Measurements from ENCODE around the gene INSYN2B. TPM values are rescaled to one million over a fixed set of nuclear protein-coding genes. Genes with fewer than 3 reads are reported as not detected.

INSYN2B gene
- total RNA-seq, 1 experiment from 2014 or later: 0.19 TPM

- TF ChIP-seq CTCF (IDR thresholded peaks at IDR 0.05; ENCODE audit: unreplicated experiment): no peak
- no peaks in the 10 kb centered on the region for H3K36me3 Mint-ChIP-seq (ENCODE audit: insufficient read depth, unreplicated experiment)
- no peaks in the 10 kb centered on the region for H3K27me3 Mint-ChIP-seq (ENCODE audit: insufficient read depth, unreplicated experiment)
- no peak for DNase-seq (ENCODE audit: unreplicated experiment)
- no peaks in the 10 kb centered on the region for H3K4me1 Mint-ChIP-seq (ENCODE audit: insufficient read depth, unreplicated experiment)
- ChIA-PET POLR2A (no interaction called here), CTCF (interaction anchor here (1.1 kb wide), 1 partner anchor 248 kb away, joined by 3 read pairs; no protein-coding TSS in a partner anchor)
- no peak overlapping the region for H3K27ac Mint-ChIP-seq (ENCODE audit: low read depth, unreplicated experiment)
- H3K9me3 Mint-ChIP-seq (ENCODE audit: unreplicated experiment): no peaks in the 10 kb centered on the region
- intact Hi-C loops (cut with micrococcal nuclease): no loop called here
- no TSS peak for BruUV-seq (replicated peaks)
- H3K4me3 Mint-ChIP-seq (ENCODE audit: unreplicated experiment): no peak overlapping the region
Observed at GRCh38 chr5:169950333-169950732, 30.0 kb downstream of the INSYN2B start.

DNA sequence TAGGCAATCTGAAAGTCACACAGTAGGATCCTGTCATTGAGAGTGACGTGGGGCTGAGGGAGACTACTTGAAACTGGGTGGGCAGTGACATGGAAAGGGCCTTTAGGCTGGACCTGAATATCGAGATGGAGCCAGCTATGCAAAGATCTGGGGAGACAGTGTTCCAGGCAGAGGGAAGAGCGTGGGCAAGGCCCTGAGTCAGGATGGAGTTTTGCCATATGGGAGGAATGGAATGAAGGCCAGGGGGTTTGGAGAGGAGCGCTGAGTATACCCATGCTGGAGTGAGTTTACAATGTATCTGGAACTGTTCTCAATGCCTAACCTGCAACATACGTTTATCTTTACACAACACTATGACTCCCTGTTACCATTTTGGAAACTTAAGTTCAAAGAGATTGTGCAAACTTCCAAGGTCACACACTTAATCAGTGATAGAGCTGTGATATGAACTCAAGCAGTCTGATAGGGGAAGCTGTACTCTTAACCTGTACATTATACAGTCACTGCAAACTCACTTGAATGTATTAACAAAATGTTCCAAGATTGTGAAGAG lies 33.5 kb downstream of the INSYN2B start:
- Mint-ChIP-seq H3K27ac (ENCODE audit: low read depth, unreplicated experiment) (no peak overlapping the region), H3K4me3 (ENCODE audit: unreplicated experiment) (no peak overlapping the region), H3K27me3 (ENCODE audit: insufficient read depth, unreplicated experiment) (no peaks in the 10 kb centered on the region), H3K36me3 (ENCODE audit: insufficient read depth, unreplicated experiment) (no peaks in the 10 kb centered on the region), H3K4me1 (ENCODE audit: insufficient read depth, unreplicated experiment) (no peaks in the 10 kb centered on the region), H3K9me3 (ENCODE audit: unreplicated experiment) (no peaks in the 10 kb centered on the region)
- no peak for DNase-seq (ENCODE audit: unreplicated experiment)
- intact Hi-C loops (cut with micrococcal nuclease): no loop called here
- ChIA-PET CTCF (interaction anchor here (0.6 to 3.1 kb wide), 2 partner anchors 29 to 33 kb away, joined by 3 to 19 read pairs; partner anchors contain the start of gene INSYN2B), POLR2A (no interaction called here)
- TF ChIP-seq CTCF (IDR thresholded peaks at IDR 0.05; ENCODE audit: unreplicated experiment): no peak
- BruUV-seq (replicated peaks): no TSS peak

DNA sequence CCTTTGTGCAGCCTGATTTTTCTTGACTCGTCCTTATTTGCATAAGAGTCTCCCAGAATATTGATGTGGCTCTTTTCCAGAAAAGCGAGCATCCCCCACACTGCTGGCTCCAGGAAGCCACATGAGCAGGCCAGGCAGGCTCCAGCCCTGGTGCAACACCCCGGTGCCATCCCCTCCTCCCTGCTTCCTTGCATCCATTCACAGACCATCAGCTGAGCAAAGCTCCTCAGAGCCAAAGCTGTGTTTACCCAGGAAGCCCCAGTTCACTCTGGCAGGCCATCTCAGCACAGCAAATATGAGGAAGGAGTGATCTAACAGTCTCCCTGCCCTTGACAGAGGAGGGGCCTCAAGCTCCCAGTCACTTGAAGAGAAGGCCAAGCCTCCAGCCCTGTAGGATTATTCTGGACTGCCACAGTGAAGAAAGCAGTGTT lies 34.4 kb downstream of the INSYN2B start:
- BruUV-seq (replicated peaks): no TSS peak
- intact Hi-C loops (cut with micrococcal nuclease): no loop called here
- peak; percentile 68 for DNase-seq (ENCODE audit: unreplicated experiment)
- Mint-ChIP-seq H3K4me1 (ENCODE audit: insufficient read depth, unreplicated experiment) (no peaks in the 10 kb centered on the region), H3K36me3 (ENCODE audit: insufficient read depth, unreplicated experiment) (no peaks in the 10 kb centered on the region), H3K27ac (ENCODE audit: low read depth, unreplicated experiment) (no peak overlapping the region), H3K27me3 (ENCODE audit: insufficient read depth, unreplicated experiment) (no peaks in the 10 kb centered on the region), H3K4me3 (ENCODE audit: unreplicated experiment) (no peak overlapping the region), H3K9me3 (ENCODE audit: unreplicated experiment) (no peaks in the 10 kb centered on the region)
- ChIA-PET CTCF (interaction anchor here (0.7 to 3.1 kb wide), 4 partner anchors 29 to 1264 kb away, joined by 3 to 19 read pairs (median 3); partner anchors contain the start of gene INSYN2B), POLR2A (no interaction called here)
- TF ChIP-seq CTCF (IDR thresholded peaks at IDR 0.05; ENCODE audit: unreplicated experiment): no peak

GRCh38 chr5:169944922-169945680 lies 35.2 kb downstream of the INSYN2B start:
- no peak overlapping the region for H3K27ac Mint-ChIP-seq (ENCODE audit: low read depth, unreplicated experiment)
- H3K4me3 Mint-ChIP-seq (ENCODE audit: unreplicated experiment): no peak overlapping the region
- POLR2A ChIA-PET: interaction anchor here (0.6 kb wide), 1 partner anchor 51 kb away, joined by 3 read pairs; no protein-coding TSS in a partner anchor
- intact Hi-C loops (cut with micrococcal nuclease): no loop called here
- CTCF ChIA-PET: interaction anchor here (0.5 to 3.1 kb wide), 6 partner anchors 8 to 247 kb away, joined by 3 to 19 read pairs (median 3); partner anchors contain the start of gene INSYN2B
- no peaks in the 10 kb centered on the region for H3K27me3 Mint-ChIP-seq (ENCODE audit: insufficient read depth, unreplicated experiment)
- BruUV-seq (replicated peaks): no TSS peak
- no peaks in the 10 kb centered on the region for H3K36me3 Mint-ChIP-seq (ENCODE audit: insufficient read depth, unreplicated experiment)
- H3K9me3 Mint-ChIP-seq (ENCODE audit: unreplicated experiment): no peaks in the 10 kb centered on the region
- no peak for TF ChIP-seq CTCF (IDR thresholded peaks at IDR 0.05; ENCODE audit: unreplicated experiment)
- peak; percentile 35 for DNase-seq (ENCODE audit: unreplicated experiment)
- H3K4me1 Mint-ChIP-seq (ENCODE audit: insufficient read depth, unreplicated experiment): no peaks in the 10 kb centered on the region

Measured in MCF 10A (cell line).